Vagina (tissue), 2 donors: ENCODE data around the gene MYL11.

Experiments used
- POLR2AphosphoS5 ChIP-seq, 2 donors: sonication (generic); formaldehyde crosslinking; IDR thresholded peaks; one replicate each; pipeline ENCODE4 v1.9.0; 2017; ENCODE audit warnings: antibody characterized with exemption in 2 of 2, mild to moderate bottlenecking in 2 of 2, low read depth in 1 of 2; ENCODE audit not compliant: insufficient read depth in 1 of 2
- TF ChIP-seq, protein P1 (sequence below), 3 experiments: fragments of 450-650 bp in 2 of 3; fragments of 200-600 bp in 1 of 3; sonication (generic) in 1 of 3; IDR thresholded peaks; one replicate each; pipeline ENCODE4 v1.5.1; 2017 to 2019; ENCODE audit warnings: antibody characterized with exemption in 3 of 3, mild to moderate bottlenecking in 2 of 3, moderate library complexity in 2 of 3

DNA sequence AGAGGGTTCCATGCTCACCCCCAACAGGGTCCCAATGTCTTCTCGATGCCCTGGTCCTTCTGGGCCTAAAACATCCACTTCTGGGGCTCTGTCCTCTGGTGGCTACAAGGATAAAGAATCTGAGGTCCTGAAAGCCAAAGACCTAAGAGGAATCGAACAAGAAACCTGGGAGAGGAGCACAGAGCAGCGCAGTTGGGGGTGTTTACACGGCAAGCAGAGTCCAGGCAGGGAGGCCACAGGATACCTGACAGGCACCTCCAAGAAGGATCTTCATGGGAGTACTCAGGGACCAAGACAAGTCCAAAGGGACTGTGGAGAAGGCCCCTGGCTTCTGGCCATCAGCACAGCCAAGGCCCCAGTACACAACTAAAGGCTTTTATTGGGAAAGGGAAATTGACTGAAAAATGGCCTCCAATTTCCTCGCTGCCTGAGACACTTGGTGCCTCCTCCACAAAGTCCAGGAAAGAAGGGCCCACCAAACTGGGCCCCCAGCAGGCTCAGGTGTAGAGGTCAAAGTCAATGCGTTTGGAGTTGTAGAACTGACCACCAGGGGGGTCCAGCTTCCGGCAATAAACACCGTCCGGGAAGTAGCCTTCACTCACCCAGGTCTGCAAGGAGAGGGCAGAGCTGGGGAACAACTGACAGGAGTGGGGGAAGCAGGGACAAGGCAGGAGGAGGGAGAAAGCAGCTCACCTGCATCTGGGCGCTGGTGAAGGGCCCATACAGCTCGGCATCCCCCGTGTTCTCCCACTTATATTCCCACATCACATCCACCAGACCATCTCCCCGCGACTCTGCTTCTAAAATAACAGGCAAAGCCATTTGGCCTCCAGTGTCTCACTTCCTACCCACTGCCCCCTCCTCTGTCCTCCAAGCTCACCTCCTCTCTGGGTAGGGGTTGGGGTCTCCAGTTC is 21.9 kb upstream of the MYL11 start:
- TF ChIP-seq POLR2AphosphoS5 (IDR thresholded peaks at IDR 0.05; ENCODE audit: insufficient read depth in 1 of 2, low read depth in 1 of 2), result no peak
- TF ChIP-seq, protein P1, sequence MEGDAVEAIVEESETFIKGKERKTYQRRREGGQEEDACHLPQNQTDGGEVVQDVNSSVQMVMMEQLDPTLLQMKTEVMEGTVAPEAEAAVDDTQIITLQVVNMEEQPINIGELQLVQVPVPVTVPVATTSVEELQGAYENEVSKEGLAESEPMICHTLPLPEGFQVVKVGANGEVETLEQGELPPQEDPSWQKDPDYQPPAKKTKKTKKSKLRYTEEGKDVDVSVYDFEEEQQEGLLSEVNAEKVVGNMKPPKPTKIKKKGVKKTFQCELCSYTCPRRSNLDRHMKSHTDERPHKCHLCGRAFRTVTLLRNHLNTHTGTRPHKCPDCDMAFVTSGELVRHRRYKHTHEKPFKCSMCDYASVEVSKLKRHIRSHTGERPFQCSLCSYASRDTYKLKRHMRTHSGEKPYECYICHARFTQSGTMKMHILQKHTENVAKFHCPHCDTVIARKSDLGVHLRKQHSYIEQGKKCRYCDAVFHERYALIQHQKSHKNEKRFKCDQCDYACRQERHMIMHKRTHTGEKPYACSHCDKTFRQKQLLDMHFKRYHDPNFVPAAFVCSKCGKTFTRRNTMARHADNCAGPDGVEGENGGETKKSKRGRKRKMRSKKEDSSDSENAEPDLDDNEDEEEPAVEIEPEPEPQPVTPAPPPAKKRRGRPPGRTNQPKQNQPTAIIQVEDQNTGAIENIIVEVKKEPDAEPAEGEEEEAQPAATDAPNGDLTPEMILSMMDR (IDR thresholded peaks at IDR 0.05), result no peak
